ENCODE measurements around the gene NUPR2. TPM values are rescaled to one million over a fixed set of nuclear protein-coding genes. Genes with fewer than 3 reads are reported as not detected.

The NUPR2 gene
- total and polyA plus RNA-seq, 9 of the 15 experiments (the other 6 are each of a cell fraction or from before 2014, with no cell fraction given) = not detected

- TF ChIP-seq XRCC4 (IDR thresholded peaks at IDR 0.05; ENCODE audit: extremely low read depth, insufficient read depth, insufficient read length) (no peak), POLR3A (IDR thresholded peaks at IDR 0.05; ENCODE audit: borderline replicate concordance, extremely low read depth, insufficient read depth, insufficient read length) (no peak), PML (IDR thresholded peaks at IDR 0.05; ENCODE audit: low read length) (no peak; the same call in 1 of the 2 replicates), ARID1B (IDR thresholded peaks at IDR 0.05) (no peak), PPARD (CRISPR knock-in tag; IDR thresholded peaks at IDR 0.05) (no peak), HOMEZ (CRISPR knock-in tag; IDR thresholded peaks at IDR 0.05) (no peak), ZNF347 (CRISPR knock-in tag; IDR thresholded peaks at IDR 0.05; ENCODE audit: low read depth) (no peak), NEUROD1 (IDR thresholded peaks at IDR 0.05; ENCODE audit: borderline replicate concordance, low read depth, low read length, partially characterized antibody) (peak; percentile 69), ETV1 (tag; conservative IDR thresholded peaks at IDR 0.05; ENCODE audit: low read depth) (peak; percentile 71), KAT2B (IDR thresholded peaks at IDR 0.05; ENCODE audit: low read depth, low read length) (no peak), HES1 (IDR thresholded peaks at IDR 0.05; ENCODE audit: low read depth) (no peak), FIP1L1 (IDR thresholded peaks at IDR 0.05; ENCODE audit: low read depth, low read length, poor library complexity, severe bottlenecking) (peak; percentile 50), MAFG (tag; conservative IDR thresholded peaks at IDR 0.05) (no peak), HLTF (IDR thresholded peaks at IDR 0.05) (no peak), DPF2 (IDR thresholded peaks at IDR 0.05) (no peak), ZEB2 (IDR thresholded peaks at IDR 0.05) (peak; percentile 36), FOS (IDR thresholded peaks at IDR 0.05; ENCODE audit: extremely low read depth, insufficient read length) (peak; percentile 90), TBL1XR1 (IDR thresholded peaks at IDR 0.05; ENCODE audit: low read length in 2 of 2) (no peak; a peak in 1 of 4 replicates), POLR2A (conservative IDR thresholded peaks at IDR 0.05) (peak; percentile 98), MCM7 (IDR thresholded peaks at IDR 0.05) (no peak), TCFL5 (CRISPR knock-in tag; conservative IDR thresholded peaks at IDR 0.05) (no peak), ZNF57 (CRISPR knock-in tag; IDR thresholded peaks at IDR 0.05) (no peak), KLF16 (IDR thresholded peaks at IDR 0.05) (no peak), ZNF277 (CRISPR knock-in tag; IDR thresholded peaks at IDR 0.05; ENCODE audit: borderline replicate concordance) (no peak), DMBX1 (CRISPR knock-in tag; IDR thresholded peaks at IDR 0.05; ENCODE audit: borderline replicate concordance) (no peak), TAF7 (tag; IDR thresholded peaks at IDR 0.05) (peak; percentile 92), U2AF1 (optimal IDR thresholded peaks at IDR 0.05; ENCODE audit: low read depth, low read length) (no peak)
Observed at GRCh38 chr7:56106108-56107073, 9.8 kb downstream of the NUPR2 start, which contains the start of gene CHCHD2 (continued).
